K562 (cell line): ENCODE measurements around the gene TIMP2.

ENCODE experiments used
- CTCF ChIP-seq, 3 experiments: IDR thresholded peaks in 2 of 3; conservative IDR thresholded peaks in 1 of 3; 2 replicates each; pipeline ENCODE4 v1.5.1; 2011 to 2012; ENCODE audit warnings: low read length in 3 of 3, mild to moderate bottlenecking in 3 of 3, control low read depth in 2 of 3, improper control_type of control experiment in 1 of 3, inconsistent platforms in 1 of 3, low read depth in 1 of 3, mixed read lengths in 1 of 3, moderate library complexity in 1 of 3; ENCODE audit not compliant: insufficient read depth in 2 of 3
- EZH2 ChIP-seq: IDR thresholded peaks from 2 replicates; pipeline ENCODE4 v1.6.1; 2012; ENCODE audit warnings: low read depth, mild to moderate bottlenecking, inconsistent platforms, low read length, borderline replicate concordance
- GABPA ChIP-seq: fragments of 200-800 bp; sonication (Bioruptor generic); conservative IDR thresholded peaks from 2 replicates; pipeline ENCODE4 v1.6.1; 2016; ENCODE audit warnings: low read depth, missing genetic modification characterization, missing compliant biosample characterization
- HIVEP1 ChIP-seq: fragments of 250-450 bp; sonication (Bioruptor Pico); IDR thresholded peaks from 2 replicates; pipeline ENCODE4 v1.4.0; 2020; ENCODE audit warnings: mild to moderate bottlenecking
- POLR2A ChIP-seq: fragments of 450-650 bp; conservative IDR thresholded peaks from 2 replicates; pipeline ENCODE4 v1.6.1; 2016
- SLC30A9 ChIP-seq: fragments of 250-450 bp; sonication (Bioruptor Pico); IDR thresholded peaks from 2 replicates; pipeline ENCODE4 v1.8.0; 2022; ENCODE audit warnings: mild to moderate bottlenecking, moderate library complexity
- STAG1 ChIP-seq: sonication (generic); formaldehyde crosslinking; IDR thresholded peaks from 2 replicates; pipeline ENCODE4 v1.5.0; 2020; ENCODE audit warnings: missing genetic modification reagents, borderline replicate concordance
- TCF7 ChIP-seq: sonication (generic); IDR thresholded peaks from 2 replicates; pipeline ENCODE4 v1.6.1; 2016; ENCODE audit warnings: antibody characterized with exemption, borderline replicate concordance

GRCh38 chr17:78818932-78819331 is 106.3 kb downstream of the TIMP2 start:
- no peak for TF ChIP-seq EZH2
- no peak for TF ChIP-seq STAG1 (CRISPR knock-in tag)
- TF ChIP-seq CTCF (IDR thresholded peaks at IDR 0.05 in 2 of 3, conservative IDR thresholded peaks at IDR 0.05 in 1 of 3; ENCODE audit: insufficient read depth in 2 of 3, low read depth in 1 of 3, low read length in 3 of 3), result no peak
- TF ChIP-seq TCF7, result no peak
- no peak for TF ChIP-seq SLC30A9 (CRISPR knock-in tag)
- TF ChIP-seq POLR2A, result no peak
- TF ChIP-seq HIVEP1 (CRISPR knock-in tag), result no peak
- TF ChIP-seq GABPA (tag), result peak; percentile 75
